HG02884 (cell line): ENCODE data around the gene STX1A.
"Not testable (repeated sequence)": the region's sequence is repeated elsewhere in the genome, so short reads cannot be mapped to it uniquely, and the experiment has no call there.

Experiments
- ATAC-seq: cut with Tn5 transposase; IDR thresholded peaks from one replicate; pipeline ENCODE4 v1.9.1; 2021; ENCODE audit warnings: mild to moderate bottlenecking, moderate library complexity; ENCODE audit not compliant: unreplicated experiment

The STX1A gene

DNA sequence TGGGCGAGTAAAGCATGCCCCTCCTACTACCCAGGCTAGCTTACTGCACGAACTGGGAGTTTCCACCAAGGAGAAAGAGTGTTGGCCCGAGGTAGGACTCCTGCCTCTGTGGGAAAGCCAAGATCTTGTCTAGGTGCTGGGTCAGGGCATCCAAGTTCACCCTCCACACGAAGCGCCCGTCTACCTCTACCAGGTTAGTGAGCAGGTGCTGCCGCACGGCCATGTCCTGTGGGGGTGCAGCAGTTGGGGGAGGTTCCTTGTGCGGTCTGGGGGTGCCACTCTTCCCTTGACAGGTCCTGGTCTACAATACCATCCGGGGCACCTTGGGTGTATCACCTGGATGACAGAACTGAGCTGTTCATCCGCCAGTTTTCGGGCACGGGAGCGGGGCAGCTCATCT lies 17.4 kb upstream of the STX1A start:
- ATAC-seq = no peak

DNA sequence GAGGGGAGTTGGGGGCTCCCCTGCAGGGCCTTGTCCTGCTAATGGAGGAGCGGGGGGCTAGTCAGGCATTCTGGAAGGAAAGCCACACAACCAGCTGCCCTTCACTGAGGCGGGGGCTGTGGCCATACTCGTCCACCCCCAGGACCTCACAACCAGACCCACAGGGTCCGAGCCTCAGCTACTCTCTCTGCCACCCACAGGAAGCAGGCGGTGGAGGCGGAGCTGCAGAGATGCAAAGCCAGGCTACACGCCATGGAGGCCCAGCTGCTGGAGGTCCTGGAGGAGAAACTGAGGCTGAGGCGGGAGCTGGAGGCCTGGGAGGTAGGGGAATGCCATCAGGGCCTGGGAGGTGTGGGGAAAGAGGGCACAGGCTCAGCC lies 16.0 kb upstream of the STX1A start:
- no peak for ATAC-seq

DNA sequence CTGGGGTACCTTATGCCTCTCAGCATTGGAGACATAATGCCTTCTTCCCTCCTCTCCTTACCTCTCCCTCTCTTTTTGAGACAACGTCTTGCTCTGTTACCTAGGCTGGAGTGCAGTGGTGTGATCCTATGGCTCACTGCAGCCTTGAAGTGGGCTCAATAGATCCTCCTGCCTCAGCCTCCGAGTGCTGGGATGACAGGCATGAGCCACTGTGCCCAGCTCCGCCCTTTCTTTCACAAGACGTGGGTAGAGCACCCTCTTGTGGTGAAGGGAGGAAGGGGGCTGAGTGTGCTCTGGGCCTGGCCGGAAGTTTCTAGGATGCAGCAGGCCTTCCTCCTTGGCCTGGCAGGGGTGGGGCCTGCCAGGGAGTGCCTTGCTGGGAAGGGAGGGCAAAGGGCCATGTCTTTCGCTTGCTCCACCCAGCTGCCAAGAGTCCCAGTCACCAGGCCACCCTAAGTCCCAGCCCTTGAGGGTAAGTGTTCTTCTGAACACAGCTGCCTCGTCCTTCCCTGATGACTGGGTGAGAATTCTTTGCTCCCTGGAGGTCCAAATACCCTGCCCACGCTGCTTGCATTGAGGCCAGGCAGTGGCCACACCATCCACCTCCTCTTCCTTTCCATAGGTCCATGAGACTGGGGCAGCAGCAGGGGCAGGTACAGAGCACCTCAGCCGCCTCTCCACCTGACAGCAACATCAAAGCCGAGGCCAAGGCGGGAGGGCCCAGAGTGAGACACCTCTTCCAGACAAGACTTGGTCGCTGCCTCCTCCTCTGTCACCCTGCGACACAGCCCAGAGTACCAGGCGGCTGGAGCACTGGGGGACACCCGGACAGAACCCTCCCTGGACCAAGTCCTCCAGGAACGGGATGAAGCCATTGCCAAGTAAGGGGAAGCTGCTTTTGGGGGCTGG lies 15.4 kb upstream of the STX1A start:
- ATAC-seq = no peak

DNA sequence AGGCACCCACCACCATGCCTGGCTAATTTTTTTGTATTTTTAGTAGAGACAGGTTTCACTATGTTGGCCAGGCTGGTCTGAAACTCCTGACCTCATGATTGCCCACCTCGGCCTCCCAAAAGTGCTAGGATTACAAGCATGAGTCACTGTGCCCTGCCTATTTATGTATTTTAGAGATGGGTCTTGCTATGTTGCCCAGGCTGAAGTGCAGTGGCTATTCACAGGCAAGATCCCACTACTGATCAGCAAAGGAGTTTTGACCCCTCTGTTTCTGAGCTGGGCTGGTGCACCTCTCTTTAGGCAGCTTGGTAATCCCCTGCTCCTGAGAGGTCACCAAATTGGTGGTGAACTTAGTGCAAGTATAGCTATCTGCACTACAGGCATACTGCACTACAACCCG lies 12.9 kb upstream of the STX1A start:
- no peak for ATAC-seq

DNA sequence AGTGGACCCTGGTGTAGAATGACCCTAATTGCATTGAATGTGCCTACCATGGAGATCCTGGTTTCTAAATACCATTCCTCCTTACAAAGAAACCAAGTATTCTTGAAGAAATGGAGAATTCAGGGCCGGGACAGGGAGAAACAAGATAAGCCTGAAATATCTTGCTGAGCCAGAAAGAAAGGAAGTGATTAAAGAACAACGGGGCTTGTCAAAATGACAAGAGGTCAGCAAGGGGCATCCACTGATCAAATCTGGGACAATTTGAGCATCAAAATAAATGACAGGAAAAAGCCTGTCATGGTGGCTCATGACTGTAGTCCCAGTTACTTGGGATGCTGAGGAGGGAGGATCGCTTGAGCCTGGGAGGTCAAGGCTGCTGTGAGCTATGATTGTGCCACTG lies 11.0 kb upstream of the STX1A start:
- ATAC-seq = no peak

DNA sequence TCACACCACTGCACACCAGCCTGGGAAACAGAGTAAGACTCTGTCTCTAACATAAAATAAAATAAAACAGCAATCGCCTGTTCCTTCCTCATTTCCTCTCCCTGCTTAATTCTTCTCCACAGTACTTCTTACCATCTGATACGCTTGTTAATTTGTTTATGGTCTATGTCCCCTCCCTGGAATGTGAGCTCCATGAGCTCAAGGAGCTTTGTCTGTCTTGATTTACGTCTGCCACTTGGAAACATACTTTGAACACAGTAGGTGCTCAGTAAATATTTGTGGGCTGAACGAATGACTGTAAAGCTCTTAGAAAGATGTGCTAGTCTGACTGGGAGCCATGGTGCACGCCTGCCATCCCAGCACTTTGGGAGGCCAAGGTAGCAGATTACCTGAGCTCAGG lies 9.1 kb upstream of the STX1A start:
- ATAC-seq = no peak

DNA sequence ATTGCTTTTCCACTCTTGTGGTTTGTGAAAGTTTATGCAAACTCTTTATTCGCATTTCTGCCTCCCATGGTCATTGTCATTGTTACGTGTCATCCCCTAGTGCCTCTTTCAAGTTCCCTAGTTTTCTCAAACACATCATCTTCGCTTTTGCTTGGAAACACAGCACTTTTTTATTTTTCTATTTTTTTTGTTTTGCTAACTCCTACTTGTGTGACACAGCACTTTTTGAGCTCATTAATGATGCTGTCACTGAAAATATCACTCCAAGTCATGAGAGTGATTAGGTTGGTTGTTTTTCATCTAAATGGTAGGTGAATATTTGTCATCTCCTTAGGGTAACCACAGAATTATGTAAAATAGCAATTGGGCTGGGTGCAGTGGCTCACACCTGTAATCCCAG lies 8.5 kb upstream of the STX1A start:
- no peak for ATAC-seq

DNA sequence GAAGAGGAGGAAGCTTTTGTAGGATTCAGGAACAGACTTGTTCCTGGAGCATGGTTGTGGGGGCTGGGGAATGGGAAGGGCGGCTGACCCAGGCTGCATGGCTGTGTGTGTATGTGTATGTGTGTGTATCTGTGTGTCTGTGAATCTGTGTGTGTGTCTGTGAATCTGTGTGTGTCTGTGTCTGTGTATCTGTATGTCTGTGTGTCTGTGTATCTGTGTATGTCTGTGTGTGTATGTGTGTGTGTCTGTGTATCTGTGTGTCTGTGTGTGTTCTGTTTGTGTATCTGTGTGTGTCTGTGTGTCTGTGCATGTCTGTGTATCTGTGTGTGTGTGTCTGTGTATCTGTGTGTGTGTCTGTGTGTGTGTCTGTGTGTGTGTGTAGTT lies 6.6 kb upstream of the STX1A start:
- no peak for ATAC-seq

DNA sequence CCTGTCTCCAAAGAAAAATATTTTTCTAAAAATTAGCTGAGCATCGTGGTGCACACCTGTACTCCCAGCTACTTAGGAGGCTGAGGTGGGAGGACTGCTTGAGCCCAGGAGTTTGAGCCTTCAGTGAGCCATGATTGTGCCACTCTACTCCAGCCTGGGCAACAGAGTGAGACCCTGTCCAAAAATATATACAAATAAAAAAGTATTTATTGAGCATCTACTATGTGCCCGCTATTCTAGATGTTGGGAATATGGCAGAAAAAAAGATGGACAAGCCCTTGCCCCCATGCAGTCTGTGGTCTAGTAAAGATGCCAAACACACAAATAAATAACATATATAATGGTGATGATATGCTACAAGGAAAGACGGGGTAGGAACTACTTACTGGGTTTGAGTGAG lies 4.3 kb upstream of the STX1A start:
- no peak for ATAC-seq

DNA sequence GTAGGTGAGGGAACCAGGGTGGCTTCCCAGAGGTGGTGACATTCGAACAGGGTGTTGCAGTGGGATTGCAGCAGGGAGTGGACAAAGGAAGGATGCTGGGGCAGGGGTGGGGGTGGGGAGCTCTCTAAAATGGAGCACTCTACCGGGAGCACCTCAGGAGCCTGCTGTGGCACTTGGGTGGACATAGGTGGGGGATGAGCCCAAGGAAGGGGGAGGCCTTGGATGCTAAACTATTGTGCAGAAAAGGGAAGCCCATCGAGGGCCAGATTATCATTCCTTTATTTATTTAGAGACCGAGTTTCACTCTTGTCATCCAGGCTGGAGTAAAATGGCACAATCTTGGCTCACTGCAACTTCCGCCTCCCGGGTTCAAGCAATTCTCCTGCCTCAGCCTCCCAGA lies 3.3 kb upstream of the STX1A start:
- no peak for ATAC-seq

DNA sequence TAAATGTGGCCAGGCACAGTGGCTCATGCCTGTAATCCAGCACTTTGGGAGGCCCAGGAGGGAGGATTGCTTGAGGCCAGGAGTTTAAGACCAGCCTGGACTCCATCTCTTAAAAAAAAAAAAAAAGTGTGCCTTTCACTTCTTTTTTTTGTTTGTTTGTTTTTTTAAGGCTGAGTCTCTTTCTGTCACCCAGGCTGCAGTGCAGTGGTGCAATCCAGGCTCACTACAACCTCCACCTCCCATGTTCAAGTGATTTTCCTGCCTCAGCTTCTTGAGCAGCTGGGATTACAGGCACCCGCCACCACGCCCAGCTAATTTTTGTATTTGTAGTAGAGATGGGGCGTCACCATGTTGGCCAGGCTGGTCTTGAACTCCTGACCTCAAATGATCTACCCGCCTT lies 2.7 kb upstream of the STX1A start:
- ATAC-seq = not testable (repeated sequence)

DNA sequence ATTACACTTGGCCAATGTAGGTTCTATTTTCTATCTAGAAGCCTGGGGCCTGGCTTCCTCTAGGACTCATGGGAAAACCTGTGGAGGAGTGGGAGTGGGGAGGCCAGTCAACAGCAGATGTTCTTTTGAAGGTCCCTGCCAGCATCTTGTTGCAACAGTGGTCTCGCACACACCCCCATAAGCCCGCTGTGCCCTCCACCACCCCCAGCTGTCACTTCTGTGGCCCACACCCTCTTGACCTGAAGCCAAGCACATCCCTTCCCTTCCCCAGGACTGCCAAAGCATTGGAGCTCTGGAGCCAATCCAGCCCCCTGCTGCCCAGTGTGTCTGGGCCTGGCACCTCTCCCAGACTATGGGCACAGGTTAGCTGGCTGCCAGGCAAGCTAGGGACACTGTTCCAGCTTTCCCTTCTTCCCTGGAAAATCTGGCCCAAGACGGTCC lies 1.9 kb upstream of the STX1A start:
- no peak for ATAC-seq

DNA sequence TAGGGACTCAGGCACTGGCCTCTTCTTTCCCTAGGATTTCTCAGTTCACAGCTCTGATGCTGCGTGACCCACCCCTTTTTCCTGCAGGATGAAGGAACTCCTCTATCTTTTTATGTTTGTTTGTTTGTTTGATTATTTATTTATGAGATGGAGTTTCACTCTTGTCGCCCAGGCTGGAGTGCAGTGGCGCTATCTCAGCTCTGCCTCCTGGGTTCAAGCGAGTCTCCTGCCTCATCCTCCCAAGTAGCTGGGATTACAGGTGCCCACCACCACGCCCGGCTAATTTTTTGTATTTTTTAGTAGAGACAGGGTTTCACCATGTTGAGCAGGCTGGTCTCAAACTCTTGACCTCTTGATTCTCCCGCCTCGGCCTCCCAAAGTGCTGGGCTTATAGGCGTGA lies 974 bp upstream of the STX1A start:
- not testable (repeated sequence) for ATAC-seq

DNA sequence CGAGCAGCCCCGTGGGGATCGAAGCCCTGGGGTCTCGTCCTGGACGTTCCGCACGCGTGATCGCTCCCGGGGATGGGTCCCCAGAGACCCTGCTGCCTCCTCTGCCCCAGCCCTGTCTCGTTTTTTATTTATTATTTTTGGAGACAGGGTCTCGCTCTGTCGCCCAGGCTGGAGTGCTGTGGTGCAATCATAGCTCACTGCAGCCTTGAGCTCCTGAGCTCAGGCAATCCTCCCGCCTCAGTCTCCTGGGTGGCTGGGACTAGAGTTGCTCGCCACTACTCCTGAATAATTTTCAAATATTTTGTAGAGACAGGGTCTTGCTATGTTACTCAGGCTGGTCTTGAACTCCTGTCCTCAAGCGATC lies 319 bp upstream of the STX1A start:
- ATAC-seq = no peak

DNA sequence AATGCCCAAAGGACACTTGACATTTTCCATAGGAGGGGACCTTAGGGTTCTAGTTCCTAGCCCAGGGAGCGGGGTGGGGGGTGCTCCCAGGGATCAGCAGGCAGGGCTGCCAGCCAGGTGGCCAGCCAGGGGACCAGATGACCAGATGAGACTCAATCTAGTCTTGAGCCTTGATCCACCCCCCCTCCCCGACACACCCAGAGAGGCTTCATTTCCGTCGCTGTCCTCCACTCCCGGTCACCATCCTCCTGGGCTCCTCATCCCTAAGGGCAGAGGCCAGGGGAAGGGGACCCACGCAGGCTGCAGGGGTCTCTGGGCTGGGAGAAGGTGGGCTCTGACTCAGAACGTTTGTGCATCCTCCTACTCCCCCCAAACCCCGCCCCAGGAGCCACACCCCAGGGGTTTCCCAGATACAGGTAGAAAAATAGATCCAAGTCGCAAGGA lies 1.0 kb downstream of the STX1A start:
- ATAC-seq = no peak

DNA sequence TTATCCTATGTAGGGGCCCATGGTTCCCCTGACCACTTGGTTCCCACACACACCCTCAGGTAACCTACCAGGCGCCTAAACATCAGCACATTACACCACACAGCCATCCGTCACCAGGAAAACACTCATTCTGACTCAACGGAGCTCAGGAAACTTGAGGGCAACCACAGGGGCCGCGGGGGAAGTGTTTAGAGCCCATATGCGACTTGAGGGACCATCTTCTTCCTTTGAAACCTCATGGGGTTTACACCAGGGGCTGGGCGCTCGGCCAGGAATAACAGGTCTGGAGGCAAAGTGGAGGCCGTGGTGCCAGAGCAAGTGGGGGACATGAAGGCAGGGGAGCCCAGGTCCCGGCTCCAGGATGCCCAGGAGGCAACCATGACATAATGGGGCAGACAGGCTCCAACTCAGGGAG lies 1.5 kb downstream of the STX1A start:
- no peak for ATAC-seq

DNA sequence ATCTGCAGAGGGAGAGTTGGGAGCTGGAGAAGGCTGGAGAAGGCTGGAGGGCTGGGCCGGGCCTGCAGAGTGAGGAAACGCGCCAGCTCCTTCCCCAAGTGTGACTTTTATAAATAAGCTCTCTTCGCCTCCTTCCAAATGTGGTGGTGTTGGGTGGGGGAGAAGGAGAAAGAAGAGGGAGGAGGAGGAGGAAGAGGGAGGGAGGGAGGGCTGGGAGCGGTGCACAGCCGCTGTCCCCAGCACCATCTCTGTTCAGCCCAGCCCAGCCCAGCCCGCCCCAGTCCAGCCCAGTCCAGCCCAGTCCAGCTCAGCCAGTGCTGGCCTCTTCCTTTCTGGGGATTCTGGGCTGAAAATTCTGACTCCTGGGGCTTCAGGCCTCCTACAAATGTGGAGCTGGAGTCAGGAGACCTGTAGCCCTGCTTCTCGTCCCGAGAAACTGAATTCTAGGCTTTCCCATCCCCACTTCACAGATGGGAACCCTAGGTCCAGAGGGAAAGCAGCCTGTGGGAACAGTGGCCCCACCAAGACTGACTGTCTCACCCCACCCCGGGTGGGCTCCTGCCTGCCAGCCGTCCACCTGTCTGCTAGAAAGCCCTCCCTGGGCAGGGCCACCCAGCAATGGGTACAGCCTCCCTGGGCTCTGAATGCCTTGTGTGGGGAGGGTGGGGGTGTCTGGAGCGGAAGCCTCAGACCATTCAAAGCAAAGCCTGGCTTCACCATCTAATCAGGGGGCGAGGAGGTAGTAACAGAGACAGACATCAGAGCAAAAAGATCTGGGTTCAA lies 2.3 kb downstream of the STX1A start:
- no peak for ATAC-seq

DNA sequence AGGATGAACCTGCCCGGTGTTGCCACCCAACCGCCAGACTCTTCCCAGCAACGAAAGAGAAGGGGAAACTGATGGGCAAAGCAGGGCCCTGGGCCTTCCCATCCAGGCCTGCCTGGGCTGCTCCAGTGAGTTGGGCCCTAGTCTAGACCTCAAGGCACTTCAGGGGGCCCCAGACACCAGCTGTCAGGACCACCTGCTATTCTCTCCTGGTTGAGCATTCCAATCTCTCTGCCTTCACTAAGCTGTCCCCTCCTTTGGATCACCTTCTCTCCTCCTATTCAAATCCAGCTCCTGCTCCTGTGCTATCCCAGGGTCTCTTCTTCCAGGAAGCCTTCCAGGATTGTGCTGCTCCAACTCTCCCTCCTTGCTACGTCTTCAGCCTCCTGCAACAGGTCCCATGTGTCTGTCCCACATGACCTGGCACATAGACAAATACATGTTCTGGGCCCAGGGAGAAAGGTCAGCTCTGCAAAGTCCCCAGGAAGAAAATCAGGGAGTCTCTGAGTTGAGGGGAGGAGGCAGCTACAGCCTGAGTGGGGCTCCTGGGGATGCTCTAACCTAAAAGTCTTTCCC lies 3.1 kb downstream of the STX1A start:
- no peak for ATAC-seq

DNA sequence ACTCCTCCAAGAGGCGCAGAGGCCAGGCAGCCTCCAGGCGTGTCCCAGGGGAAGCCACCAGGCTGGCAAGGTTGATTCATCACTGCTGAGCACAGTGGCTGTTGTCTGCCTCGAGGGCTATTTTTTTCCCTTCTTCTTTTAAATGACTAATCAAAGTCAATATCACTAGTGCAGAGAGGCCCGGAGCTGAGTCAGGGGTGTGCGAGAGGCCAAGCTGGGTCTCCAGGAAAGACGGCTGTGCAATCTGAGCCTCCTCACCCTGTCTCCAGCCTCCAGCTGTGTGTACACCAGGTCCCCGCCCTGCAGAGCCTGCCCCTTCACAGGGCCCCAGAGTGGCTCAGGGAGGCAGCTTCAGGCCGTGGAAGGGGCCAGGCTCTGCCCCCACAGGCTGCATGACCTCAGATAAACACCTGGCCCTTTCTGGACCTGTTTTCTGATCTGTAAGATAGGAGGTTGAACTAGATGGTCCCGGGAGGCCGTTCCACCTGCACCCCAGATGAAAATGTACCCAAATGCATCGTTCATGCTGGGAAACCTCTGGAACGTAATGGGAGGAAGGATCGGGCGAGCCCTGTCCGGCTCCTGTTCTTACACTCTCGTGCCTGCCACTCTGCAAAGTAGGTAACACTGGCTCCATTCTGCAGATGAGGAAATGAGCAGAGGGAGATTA lies 3.7 kb downstream of the STX1A start:
- no peak for ATAC-seq

DNA sequence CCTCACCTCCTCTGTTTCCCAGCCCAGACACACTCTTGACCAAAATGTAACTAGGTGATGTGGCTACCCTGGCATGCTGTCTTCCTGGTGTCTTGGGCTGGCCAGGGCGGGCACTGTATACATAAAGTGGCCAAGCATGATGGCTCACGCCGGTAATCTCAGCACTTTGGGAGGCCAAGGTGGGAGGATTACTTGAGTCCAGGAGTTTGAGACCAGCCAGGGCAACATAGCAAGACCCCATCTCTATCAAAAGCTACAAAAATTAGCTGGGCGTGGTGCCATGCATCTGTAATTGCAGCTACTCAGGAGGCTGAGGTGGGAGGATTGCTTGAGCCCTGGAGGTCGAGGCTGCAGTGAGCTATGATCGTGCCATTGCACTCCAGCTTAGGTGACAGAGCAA lies 6.2 kb downstream of the STX1A start:
- ATAC-seq = not testable (repeated sequence)

DNA sequence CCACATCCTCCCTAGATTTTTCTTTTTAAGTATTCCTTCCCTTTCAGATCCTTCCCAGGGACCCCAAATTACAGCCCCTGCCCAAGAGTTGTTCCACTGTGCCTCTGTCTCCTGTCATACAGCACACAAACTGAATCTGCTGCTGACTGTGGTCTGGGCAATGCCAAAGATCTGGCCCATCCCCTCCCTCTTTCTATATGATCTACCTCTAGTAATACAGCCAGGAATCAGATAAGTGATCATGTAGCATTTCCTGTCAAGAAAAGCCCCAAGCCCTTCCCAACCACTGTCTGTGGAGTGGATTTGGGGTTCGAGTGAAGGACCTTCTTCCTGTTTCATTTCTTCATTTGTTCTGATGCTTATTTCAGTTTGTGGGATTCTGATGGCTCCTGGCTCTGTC lies 6.7 kb downstream of the STX1A start:
- ATAC-seq = no peak
